ENCODE results near the gene SPRY1. TPM values are rescaled to one million over a fixed set of nuclear protein-coding genes. Genes with fewer than 3 reads are reported as not detected.

Gene SPRY1
- total RNA-seq, 1 experiment from 2014 or later, result 4.8 TPM

DNA sequence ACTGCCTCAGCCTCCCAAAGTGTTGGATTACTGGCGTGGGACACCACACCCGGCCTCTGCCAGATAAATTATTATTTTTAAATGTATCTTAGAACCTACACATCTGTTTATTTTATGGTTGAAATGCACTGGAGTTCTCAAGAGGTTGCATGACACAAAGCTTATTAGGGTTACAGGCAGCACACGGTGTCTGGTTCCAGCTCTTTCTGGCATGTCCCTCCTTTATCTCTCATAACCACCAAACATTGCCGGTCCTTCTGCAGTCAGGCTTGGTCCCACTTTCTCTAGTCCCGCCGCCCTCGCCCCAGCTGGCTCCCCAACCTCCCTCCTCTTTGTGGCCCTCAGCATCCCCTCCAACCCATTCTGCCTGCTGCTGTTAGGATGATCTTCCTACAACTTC is 39.7 kb upstream of the SPRY1 start:
- no peak overlapping the region for H3K27ac ChIP-seq (ENCODE audit: low read depth, low read length)
- no peaks in the 10 kb centered on the region for H3K79me2 ChIP-seq (ENCODE audit: insufficient read depth, low read length)
- no peak overlapping the region for H3K4me3 ChIP-seq (replicated peaks in 1 of 2; ENCODE audit: low read depth in 1 of 2, low read length in 2 of 2)
- H3K9me3 ChIP-seq (ENCODE audit: control insufficient read depth in 1 of 2, insufficient read depth in 1 of 2, low read depth in 1 of 2, low read length in 2 of 2), result no peaks in the 10 kb centered on the region
- no peak overlapping the region for H2AFZ ChIP-seq (ENCODE audit: low read depth, low read length, poor library complexity, severe bottlenecking)
- CTCF ChIA-PET, result no interaction called here
- H4K20me1 ChIP-seq (ENCODE audit: insufficient read depth), result no peaks in the 10 kb centered on the region
- TF ChIP-seq SIN3A (IDR thresholded peaks at IDR 0.05; ENCODE audit: low read depth), result no peak
- no peak for TF ChIP-seq CBX3 (IDR thresholded peaks at IDR 0.05; ENCODE audit: low read depth)
- no peak for TF ChIP-seq POLR2A (IDR thresholded peaks at IDR 0.05; ENCODE audit: borderline replicate concordance, extremely low read depth, insufficient read depth, insufficient read length)
- TF ChIP-seq SRF (IDR thresholded peaks at IDR 0.05; ENCODE audit: low read depth), result no peak
- TF ChIP-seq EZH2phosphoT487 (IDR thresholded peaks at IDR 0.05; ENCODE audit: borderline replicate concordance), result no peak
- no peak for TF ChIP-seq JUND (IDR thresholded peaks at IDR 0.05)
- no peak for TF ChIP-seq RAD21 (IDR thresholded peaks at IDR 0.05; ENCODE audit: low read depth)
- TF ChIP-seq EZH2 (IDR thresholded peaks at IDR 0.05), result no peak
- TF ChIP-seq, protein P1, sequence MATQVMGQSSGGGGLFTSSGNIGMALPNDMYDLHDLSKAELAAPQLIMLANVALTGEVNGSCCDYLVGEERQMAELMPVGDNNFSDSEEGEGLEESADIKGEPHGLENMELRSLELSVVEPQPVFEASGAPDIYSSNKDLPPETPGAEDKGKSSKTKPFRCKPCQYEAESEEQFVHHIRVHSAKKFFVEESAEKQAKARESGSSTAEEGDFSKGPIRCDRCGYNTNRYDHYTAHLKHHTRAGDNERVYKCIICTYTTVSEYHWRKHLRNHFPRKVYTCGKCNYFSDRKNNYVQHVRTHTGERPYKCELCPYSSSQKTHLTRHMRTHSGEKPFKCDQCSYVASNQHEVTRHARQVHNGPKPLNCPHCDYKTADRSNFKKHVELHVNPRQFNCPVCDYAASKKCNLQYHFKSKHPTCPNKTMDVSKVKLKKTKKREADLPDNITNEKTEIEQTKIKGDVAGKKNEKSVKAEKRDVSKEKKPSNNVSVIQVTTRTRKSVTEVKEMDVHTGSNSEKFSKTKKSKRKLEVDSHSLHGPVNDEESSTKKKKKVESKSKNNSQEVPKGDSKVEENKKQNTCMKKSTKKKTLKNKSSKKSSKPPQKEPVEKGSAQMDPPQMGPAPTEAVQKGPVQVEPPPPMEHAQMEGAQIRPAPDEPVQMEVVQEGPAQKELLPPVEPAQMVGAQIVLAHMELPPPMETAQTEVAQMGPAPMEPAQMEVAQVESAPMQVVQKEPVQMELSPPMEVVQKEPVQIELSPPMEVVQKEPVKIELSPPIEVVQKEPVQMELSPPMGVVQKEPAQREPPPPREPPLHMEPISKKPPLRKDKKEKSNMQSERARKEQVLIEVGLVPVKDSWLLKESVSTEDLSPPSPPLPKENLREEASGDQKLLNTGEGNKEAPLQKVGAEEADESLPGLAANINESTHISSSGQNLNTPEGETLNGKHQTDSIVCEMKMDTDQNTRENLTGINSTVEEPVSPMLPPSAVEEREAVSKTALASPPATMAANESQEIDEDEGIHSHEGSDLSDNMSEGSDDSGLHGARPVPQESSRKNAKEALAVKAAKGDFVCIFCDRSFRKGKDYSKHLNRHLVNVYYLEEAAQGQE (IDR thresholded peaks at IDR 0.05; ENCODE audit: low read depth), result no peak
- no peak for TF ChIP-seq EGR1 (IDR thresholded peaks at IDR 0.05; ENCODE audit: low read depth)
- no peak for TF ChIP-seq YY1 (IDR thresholded peaks at IDR 0.05; ENCODE audit: extremely low read depth, insufficient replicate concordance, low read depth, low read length)
- no peak for TF ChIP-seq FOSL1 (IDR thresholded peaks at IDR 0.05; ENCODE audit: low read depth)
- no peak for TF ChIP-seq POLR2AphosphoS5 (IDR thresholded peaks at IDR 0.05; ENCODE audit: low read depth, low read length)
- TF ChIP-seq, protein P2, sequence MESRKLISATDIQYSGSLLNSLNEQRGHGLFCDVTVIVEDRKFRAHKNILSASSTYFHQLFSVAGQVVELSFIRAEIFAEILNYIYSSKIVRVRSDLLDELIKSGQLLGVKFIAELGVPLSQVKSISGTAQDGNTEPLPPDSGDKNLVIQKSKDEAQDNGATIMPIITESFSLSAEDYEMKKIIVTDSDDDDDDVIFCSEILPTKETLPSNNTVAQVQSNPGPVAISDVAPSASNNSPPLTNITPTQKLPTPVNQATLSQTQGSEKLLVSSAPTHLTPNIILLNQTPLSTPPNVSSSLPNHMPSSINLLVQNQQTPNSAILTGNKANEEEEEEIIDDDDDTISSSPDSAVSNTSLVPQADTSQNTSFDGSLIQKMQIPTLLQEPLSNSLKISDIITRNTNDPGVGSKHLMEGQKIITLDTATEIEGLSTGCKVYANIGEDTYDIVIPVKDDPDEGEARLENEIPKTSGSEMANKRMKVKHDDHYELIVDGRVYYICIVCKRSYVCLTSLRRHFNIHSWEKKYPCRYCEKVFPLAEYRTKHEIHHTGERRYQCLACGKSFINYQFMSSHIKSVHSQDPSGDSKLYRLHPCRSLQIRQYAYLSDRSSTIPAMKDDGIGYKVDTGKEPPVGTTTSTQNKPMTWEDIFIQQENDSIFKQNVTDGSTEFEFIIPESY (IDR thresholded peaks at IDR 0.05; ENCODE audit: extremely low read depth, insufficient replicate concordance, low read length), result no peak
- TF ChIP-seq ZNF274 (IDR thresholded peaks at IDR 0.05; ENCODE audit: low read depth, low read length), result no peak
- TF ChIP-seq, protein P3, sequence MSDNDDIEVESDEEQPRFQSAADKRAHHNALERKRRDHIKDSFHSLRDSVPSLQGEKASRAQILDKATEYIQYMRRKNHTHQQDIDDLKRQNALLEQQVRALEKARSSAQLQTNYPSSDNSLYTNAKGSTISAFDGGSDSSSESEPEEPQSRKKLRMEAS (IDR thresholded peaks at IDR 0.05), result no peak
- H3K9ac ChIP-seq (ENCODE audit: low read length), result no peak overlapping the region
- no TSS peak for BruUV-seq (replicated peaks)
- POLR2A ChIA-PET, result no interaction called here
- no peaks in the 10 kb centered on the region; the same call in 1 of the 2 replicates for H3K9me2 ChIP-seq (ENCODE audit: insufficient read depth)
- no peak overlapping the region for H3K4me2 ChIP-seq (ENCODE audit: low read length)
- DNase-seq (ENCODE audit: low read depth, low spot score), result no peak
- intact Hi-C loops (cut with micrococcal nuclease), result no loop called here
- no peaks in the 10 kb centered on the region for H3K36me3 ChIP-seq (ENCODE audit: control insufficient read depth in 1 of 2, insufficient read depth in 2 of 2, low read length in 2 of 2)
- H3K27me3 ChIP-seq (ENCODE audit: insufficient read depth, low read length), result no peaks in the 10 kb centered on the region
- ATAC-seq, result no peak
- RAD21 ChIA-PET (ENCODE audit: low non-redundant PET in 1 of 2, low total read pairs in 2 of 2, uncharacterized antibody in 2 of 2, unreplicated experiment in 2 of 2), result no interaction called here
- peaks cover 0 to 5% of the 10 kb centered on the region in 2 experiments; a peak in 2 of 4 replicates for H3K4me1 ChIP-seq (ENCODE audit: control insufficient read depth in 1 of 2, insufficient read depth in 2 of 2, low read length in 2 of 2)
